Immature natural killer cell (primary cell): ENCODE measurements around the gene BRCA2. TPM values are rescaled to one million over a fixed set of nuclear protein-coding genes. Genes with fewer than 3 reads are reported as not detected.
A peak's percentile ranks its signal among the peaks of the same experiment; 100 is the strongest.

Experiments
- DNase-seq, 3 donors: peaks; one replicate each; pipeline ENCODE4 v3.0.0; 2022; ENCODE audit warnings: mixed read lengths in 1 of 3
- H3K27ac Mint-ChIP-seq, 6 donors: one replicate each; pipeline ENCODE4 v1.8.0; 2020; ENCODE audit warnings: mixed read lengths in 6 of 6, mild to moderate bottlenecking in 5 of 6, inconsistent platforms in 4 of 6, moderate library complexity in 3 of 6
- H3K27me3 Mint-ChIP-seq, 3 donors: one replicate each; pipeline ENCODE4 v1.8.0; 2020 to 2021; ENCODE audit warnings: low read depth in 3 of 3, mild to moderate bottlenecking in 3 of 3, mixed read lengths in 3 of 3, moderate library complexity in 3 of 3, inconsistent platforms in 1 of 3
- H3K36me3 Mint-ChIP-seq, 3 donors: one replicate each; pipeline ENCODE4 v1.8.0; 2020; ENCODE audit warnings: mixed read lengths in 3 of 3, inconsistent platforms in 2 of 3, mild to moderate bottlenecking in 2 of 3
- H3K4me1 Mint-ChIP-seq, 2 donors: one replicate each; pipeline ENCODE4 v1.8.0; 2020; ENCODE audit warnings: inconsistent platforms in 2 of 2, mild to moderate bottlenecking in 2 of 2, mixed read lengths in 2 of 2, moderate library complexity in 1 of 2
- H3K4me3 Mint-ChIP-seq, 5 donors: one replicate each; pipeline ENCODE4 v1.8.0; 2020; ENCODE audit warnings: mild to moderate bottlenecking in 5 of 5, mixed read lengths in 5 of 5, inconsistent platforms in 3 of 5, moderate library complexity in 3 of 5
- H3K9me3 Mint-ChIP-seq, 6 donors: one replicate each; pipeline ENCODE4 v1.8.0; 2020; ENCODE audit warnings: mild to moderate bottlenecking in 6 of 6, mixed read lengths in 6 of 6, inconsistent platforms in 4 of 6, moderate library complexity in 3 of 6
- polyA plus RNA-seq, 3 donors: library from polyadenylated mRNA; unstranded; fragments of 300-500 nt; fragmentation: Illumina TruSeq; gene quantifications; one replicate each; pipeline ENCODE4 v1.2.3, GENCODE V29; 2021

Gene BRCA2, protein sequence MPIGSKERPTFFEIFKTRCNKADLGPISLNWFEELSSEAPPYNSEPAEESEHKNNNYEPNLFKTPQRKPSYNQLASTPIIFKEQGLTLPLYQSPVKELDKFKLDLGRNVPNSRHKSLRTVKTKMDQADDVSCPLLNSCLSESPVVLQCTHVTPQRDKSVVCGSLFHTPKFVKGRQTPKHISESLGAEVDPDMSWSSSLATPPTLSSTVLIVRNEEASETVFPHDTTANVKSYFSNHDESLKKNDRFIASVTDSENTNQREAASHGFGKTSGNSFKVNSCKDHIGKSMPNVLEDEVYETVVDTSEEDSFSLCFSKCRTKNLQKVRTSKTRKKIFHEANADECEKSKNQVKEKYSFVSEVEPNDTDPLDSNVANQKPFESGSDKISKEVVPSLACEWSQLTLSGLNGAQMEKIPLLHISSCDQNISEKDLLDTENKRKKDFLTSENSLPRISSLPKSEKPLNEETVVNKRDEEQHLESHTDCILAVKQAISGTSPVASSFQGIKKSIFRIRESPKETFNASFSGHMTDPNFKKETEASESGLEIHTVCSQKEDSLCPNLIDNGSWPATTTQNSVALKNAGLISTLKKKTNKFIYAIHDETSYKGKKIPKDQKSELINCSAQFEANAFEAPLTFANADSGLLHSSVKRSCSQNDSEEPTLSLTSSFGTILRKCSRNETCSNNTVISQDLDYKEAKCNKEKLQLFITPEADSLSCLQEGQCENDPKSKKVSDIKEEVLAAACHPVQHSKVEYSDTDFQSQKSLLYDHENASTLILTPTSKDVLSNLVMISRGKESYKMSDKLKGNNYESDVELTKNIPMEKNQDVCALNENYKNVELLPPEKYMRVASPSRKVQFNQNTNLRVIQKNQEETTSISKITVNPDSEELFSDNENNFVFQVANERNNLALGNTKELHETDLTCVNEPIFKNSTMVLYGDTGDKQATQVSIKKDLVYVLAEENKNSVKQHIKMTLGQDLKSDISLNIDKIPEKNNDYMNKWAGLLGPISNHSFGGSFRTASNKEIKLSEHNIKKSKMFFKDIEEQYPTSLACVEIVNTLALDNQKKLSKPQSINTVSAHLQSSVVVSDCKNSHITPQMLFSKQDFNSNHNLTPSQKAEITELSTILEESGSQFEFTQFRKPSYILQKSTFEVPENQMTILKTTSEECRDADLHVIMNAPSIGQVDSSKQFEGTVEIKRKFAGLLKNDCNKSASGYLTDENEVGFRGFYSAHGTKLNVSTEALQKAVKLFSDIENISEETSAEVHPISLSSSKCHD (N-terminal part only)
- polyA plus RNA-seq, result 1 to 10 TPM in 2 of 3 donors, not detected in 1; 1.0 to 2.5 TPM

DNA sequence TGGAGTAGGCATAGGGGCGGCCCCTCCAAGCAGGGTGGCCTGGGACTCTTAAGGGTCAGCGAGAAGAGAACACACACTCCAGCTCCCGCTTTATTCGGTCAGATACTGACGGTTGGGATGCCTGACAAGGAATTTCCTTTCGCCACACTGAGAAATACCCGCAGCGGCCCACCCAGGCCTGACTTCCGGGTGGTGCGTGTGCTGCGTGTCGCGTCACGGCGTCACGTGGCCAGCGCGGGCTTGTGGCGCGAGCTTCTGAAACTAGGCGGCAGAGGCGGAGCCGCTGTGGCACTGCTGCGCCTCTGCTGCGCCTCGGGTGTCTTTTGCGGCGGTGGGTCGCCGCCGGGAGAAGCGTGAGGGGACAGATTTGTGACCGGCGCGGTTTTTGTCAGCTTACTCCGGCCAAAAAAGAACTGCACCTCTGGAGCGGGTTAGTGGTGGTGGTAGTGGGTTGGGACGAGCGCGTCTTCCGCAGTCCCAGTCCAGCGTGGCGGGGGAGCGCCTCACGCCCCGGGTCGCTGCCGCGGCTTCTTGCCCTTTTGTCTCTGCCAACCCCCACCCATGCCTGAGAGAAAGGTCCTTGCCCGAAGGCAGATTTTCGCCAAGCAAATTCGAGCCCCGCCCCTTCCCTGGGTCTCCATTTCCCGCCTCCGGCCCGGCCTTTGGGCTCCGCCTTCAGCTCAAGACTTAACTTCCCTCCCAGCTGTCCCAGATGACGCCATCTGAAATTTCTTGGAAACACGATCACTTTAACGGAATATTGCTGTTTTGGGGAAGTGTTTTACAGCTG, at the start of gene BRCA2, which contains the start of gene ZAR1L:
TSS of gene BRCA2 (plus strand) at position 271 of the 790 bp plus-strand sequence. CDS start 953 bp downstream, outside the sequence.
TSS of gene ZAR1L (minus strand) at position 126 of the 790 bp plus-strand sequence. CDS start 3,438 bp downstream, outside the sequence.
- H3K4me3 Mint-ChIP-seq, result peak within 1 kb of the TSS; percentile 97 to 100 (median 99)
- H3K27me3 Mint-ChIP-seq, result peaks cover 11 to 22% (median 13%) of the 10 kb centered on the region in 3 donors

DNA sequence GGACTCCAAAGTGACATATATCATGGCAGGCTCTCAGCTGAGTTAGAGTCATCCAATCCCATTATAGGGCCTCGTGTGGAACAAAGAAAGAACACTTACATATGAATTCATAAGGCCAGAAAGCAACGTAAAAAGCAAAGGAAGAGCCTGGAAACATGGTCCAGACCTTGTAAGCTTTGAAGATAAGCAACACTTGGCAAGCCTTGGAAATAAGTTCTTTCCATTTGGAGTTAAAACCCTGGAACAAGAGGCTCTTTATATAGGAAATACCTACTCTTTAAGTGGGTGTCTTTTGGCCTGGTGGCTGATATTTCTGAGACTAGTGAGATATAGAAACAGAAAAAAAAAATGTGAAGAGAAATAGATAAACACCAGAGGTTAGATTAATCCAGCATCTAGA, 49.6 kb upstream of the BRCA2 start:
- no peak overlapping the region for H3K27ac Mint-ChIP-seq
- H3K9me3 Mint-ChIP-seq, result no peaks in the 10 kb centered on the region
- H3K4me3 Mint-ChIP-seq, result no peak overlapping the region
- no peaks in the 10 kb centered on the region for H3K27me3 Mint-ChIP-seq
- no peak for DNase-seq
- H3K4me1 Mint-ChIP-seq, result no peaks in the 10 kb centered on the region
- H3K36me3 Mint-ChIP-seq, result peaks cover 12 to 46% (median 31%) of the 10 kb centered on the region in 3 donors

More for the DNA sequence above, at the start of gene BRCA2, which contains the start of gene ZAR1L:
- peak; percentile 85 to 89 (median 88) for DNase-seq
- no peaks in the 10 kb centered on the region for H3K36me3 Mint-ChIP-seq
- peak within 1 kb of the TSS; percentile 99 to 100 (median 100) for H3K27ac Mint-ChIP-seq
- no peaks in the 10 kb centered on the region for H3K9me3 Mint-ChIP-seq
- peaks cover 16 to 17% of the 10 kb centered on the region in 2 donors for H3K4me1 Mint-ChIP-seq

DNA sequence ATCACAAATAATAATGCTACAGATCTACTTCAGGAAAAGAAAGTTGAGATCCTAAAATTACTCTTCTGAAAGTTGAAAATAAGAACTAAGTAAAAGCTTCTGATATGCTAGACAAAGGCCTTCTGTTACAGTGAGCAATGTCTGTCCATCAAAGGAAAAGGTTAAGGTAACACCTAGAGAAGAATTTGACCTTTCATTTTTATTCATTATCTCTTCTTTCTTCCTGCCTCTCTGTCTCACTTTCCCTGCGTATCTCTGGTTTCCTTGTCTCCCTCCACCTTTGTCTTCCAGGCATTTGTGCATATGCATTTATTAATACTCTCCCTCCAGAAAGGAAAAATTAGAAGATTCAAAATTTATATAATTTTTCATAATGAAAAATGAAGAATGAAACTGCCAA, 49.2 kb upstream of the BRCA2 start:
- Mint-ChIP-seq H3K4me3 (no peak overlapping the region), H3K27ac (no peak overlapping the region), H3K9me3 (no peaks in the 10 kb centered on the region), H3K36me3 (peaks cover 12 to 48% (median 30%) of the 10 kb centered on the region in 3 donors), H3K4me1 (no peaks in the 10 kb centered on the region), H3K27me3 (no peaks in the 10 kb centered on the region)
- no peak for DNase-seq

DNA sequence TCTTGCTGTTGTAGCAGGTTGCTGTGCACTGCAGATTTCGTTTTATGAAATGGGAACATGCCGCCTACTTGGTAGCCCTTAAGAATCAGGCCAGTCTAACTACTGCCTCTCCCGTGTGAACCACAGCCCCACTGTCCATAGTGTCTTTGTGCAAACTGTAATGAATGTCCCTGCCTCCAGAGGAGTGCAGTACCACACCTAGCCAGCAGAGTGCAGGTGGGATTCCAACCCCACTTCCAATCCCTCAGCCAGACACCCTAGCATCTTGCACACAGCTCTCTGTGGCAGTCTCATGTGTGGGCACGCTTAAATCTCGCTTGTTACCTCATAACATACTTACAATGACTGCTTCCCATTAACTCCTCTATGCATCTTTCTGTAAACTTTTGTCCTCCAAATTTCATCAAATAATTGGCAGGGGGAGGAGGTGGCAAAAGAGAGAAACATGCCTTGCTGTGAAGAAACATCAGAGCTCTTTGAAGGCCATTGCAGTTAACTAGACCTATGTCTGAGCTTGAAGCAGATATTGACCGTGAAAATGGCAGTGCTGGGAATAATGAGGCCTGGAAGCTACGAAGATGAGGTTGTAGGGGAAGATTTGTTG, 47.4 kb upstream of the BRCA2 start:
- H3K4me1 Mint-ChIP-seq, result no peaks in the 10 kb centered on the region
- no peaks in the 10 kb centered on the region for H3K9me3 Mint-ChIP-seq
- H3K36me3 Mint-ChIP-seq, result peaks cover 15 to 46% (median 20%) of the 10 kb centered on the region in 3 donors
- H3K4me3 Mint-ChIP-seq, result no peak overlapping the region
- no peaks in the 10 kb centered on the region for H3K27me3 Mint-ChIP-seq
- H3K27ac Mint-ChIP-seq, result no peak overlapping the region
- peak in 1 of 3 donors; percentile 16 for DNase-seq

DNA sequence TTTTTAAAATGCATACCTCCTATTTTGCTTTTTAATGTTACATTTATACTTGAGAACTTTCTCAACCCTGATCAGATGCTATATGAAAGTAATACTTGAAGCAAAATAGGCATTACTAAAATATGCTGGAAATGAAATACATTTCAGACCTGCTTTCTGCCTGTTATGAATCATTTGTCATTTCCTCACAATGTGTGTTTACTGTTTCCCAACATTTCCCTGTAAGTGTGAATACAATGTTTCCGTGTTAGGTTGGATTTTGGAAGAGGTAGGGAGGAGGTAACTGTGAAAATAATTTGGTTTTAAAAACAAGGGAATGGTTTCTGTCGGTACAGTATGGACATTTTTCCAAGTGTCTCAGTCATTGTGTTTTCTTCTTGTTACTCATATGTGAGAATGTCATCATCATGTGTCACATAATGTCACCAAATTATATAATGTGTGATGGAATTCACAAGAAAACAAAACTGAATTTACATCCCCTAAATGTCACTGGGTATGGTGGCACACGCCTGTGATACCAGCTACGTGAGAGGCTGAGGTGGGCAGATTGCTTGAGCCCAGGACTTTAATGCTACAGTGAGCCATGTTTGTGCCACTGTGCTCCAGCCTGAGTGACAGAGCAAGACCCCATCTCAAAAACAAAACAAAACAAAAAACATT, 43.2 kb upstream of the BRCA2 start:
- DNase-seq, result no peak
- H3K36me3 Mint-ChIP-seq, result peaks cover 10 to 43% (median 22%) of the 10 kb centered on the region in 3 donors
- no peak overlapping the region for H3K27ac Mint-ChIP-seq
- H3K4me1 Mint-ChIP-seq, result no peaks in the 10 kb centered on the region
- H3K9me3 Mint-ChIP-seq, result no peaks in the 10 kb centered on the region
- H3K4me3 Mint-ChIP-seq, result no peak overlapping the region
- peaks cover 0 to 2% (median 0%) of the 10 kb centered on the region in 3 donors for H3K27me3 Mint-ChIP-seq

DNA sequence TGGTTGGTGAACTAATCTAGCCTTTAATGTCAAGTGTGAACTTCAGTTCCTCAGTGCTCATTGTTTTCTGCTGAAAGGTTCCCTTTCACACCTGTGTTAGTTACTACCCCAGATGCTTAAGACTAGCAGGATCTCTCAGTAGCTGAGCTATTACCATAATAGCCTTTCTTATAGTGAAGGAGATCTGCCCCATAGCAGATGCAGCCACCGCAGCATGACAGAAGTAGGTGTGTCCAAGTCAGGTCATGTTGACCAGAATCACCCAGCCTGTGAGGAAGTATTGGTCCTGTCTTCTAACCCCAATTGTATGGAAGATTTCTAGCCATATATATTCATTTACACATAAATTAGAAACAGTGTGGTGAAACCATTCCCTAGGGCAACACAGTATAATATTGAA, 37.5 kb upstream of the BRCA2 start:
- DNase-seq, result no peak
- Mint-ChIP-seq H3K4me1 (no peaks in the 10 kb centered on the region), H3K36me3 (peaks cover 15 to 32% (median 30%) of the 10 kb centered on the region in 3 donors), H3K9me3 (no peaks in the 10 kb centered on the region), H3K27ac (no peak overlapping the region), H3K4me3 (no peak overlapping the region), H3K27me3 (peaks cover 0 to 2% (median 0%) of the 10 kb centered on the region in 3 donors)

DNA sequence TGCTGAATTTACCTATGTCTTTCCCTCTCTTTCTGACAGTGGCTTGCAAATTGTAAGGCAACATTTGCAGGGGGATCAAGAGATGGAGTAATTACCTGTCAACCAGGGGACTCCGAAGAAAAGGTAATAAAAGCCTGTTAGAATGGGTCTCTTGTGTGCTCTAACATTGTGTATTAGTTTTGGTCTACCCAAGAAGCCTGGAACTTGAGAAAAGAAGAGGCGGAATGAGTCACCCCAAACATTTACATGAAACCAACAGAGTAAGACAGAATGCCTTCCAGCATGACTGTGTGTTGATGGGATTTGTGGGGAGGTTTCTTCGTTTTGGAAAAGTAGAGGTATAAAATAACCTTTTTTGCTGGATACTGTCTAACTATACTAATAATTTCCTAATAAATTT, 36.9 kb upstream of the BRCA2 start:
- Mint-ChIP-seq H3K36me3 (peaks cover 15 to 32% (median 31%) of the 10 kb centered on the region in 3 donors), H3K4me3 (no peak overlapping the region), H3K4me1 (no peaks in the 10 kb centered on the region), H3K27ac (no peak overlapping the region), H3K9me3 (no peaks in the 10 kb centered on the region), H3K27me3 (peaks cover 0 to 2% (median 0%) of the 10 kb centered on the region in 3 donors)
- DNase-seq, result no peak

DNA sequence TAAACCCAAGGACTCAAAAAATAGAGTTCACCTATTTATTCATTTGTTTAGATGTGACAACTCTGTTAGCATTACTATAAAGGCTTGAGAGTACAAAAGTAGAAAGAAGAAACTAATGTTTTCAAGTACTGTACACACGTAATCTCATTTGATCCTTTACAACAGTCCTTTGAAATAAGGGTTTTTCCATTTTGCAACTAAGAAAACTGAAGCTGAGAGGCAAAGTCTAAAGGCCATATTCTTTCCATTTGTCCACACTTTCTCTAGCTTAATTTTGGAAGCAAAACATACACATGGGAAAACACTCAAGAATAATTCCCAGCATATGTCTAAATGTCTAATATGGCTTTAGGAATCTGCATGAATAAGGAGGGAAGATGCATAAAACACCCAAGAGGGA, 34.2 kb upstream of the BRCA2 start:
- Mint-ChIP-seq H3K4me3 (no peak overlapping the region), H3K27me3 (peaks cover 0 to 3% (median 2%) of the 10 kb centered on the region in 3 donors), H3K9me3 (no peaks in the 10 kb centered on the region), H3K36me3 (peaks cover 11 to 28% (median 23%) of the 10 kb centered on the region in 3 donors), H3K27ac (no peak overlapping the region), H3K4me1 (no peaks in the 10 kb centered on the region)
- no peak for DNase-seq

DNA sequence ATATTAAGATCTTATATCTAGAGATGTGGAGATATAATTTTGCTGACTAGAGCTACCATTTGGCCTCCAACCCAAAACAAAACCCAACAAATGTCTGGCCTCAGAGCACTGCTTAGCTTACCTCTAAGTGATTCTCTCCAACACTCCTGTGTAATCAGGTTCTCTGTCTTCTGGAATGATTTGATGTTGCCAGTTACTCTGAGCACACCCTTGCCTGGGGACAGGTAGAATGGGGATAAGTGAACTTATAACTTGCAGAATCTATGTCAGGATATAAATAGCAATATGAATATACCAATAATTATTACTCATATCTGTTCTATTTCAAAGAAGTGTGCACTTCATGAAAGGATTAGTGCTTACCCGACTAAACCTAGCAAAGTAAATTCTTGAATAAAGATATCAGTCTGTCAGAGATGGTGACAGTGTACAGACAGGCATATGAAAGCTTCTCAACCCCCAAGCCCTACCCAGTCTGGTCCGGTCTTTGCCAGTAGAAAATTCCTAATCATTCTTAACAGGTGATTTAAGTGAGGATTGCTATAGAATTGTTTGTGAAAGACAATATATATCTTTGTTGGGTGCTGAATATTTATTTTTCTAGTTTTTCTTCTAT, 33.1 kb upstream of the BRCA2 start:
- DNase-seq, result no peak
- no peak overlapping the region for H3K27ac Mint-ChIP-seq
- no peaks in the 10 kb centered on the region for H3K4me1 Mint-ChIP-seq
- H3K27me3 Mint-ChIP-seq, result peaks cover 0 to 3% (median 2%) of the 10 kb centered on the region in 3 donors
- H3K36me3 Mint-ChIP-seq, result peaks cover 8 to 23% (median 18%) of the 10 kb centered on the region in 3 donors
- H3K9me3 Mint-ChIP-seq, result peaks cover 0 to 2% (median 0%) of the 10 kb centered on the region in 6 donors
- no peak overlapping the region for H3K4me3 Mint-ChIP-seq

DNA sequence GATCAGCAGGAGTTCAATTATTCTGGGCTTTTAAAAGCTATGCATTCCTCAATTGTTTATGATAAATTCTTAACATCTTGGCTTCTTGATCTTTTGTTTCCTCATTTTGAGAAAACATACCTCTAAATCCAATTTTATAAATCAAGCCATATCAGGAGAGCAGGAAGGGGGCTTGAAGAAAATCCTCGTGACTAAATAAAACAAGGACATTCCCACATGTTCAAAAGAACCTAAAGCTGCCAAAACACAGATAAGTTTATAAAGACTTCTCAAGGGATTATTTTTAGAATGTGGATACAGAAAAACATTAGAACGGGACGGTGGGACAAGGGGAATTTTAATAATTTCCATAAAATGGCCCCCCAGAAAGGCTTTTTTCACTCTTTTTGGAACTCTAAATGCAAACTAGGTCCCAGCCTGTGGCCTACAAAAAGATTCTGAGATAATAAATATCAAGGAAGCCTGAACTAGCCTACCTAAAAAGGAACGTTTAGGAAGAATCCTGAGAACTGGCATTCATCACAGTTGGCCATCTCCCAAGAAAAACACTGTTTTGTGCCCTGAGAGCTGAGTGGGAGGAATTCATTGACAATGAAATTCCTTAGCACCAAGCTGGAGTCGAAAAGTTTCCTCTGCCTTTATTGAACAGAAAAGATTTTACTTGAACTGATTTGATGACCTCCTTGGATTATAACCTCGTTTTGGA, 30.2 kb upstream of the BRCA2 start:
- Mint-ChIP-seq H3K4me3 (no peak overlapping the region), H3K27me3 (peaks cover 0 to 3% (median 2%) of the 10 kb centered on the region in 3 donors), H3K36me3 (peaks cover 10 to 17% (median 16%) of the 10 kb centered on the region in 3 donors), H3K9me3 (peaks cover 0 to 2% (median 0%) of the 10 kb centered on the region in 6 donors), H3K27ac (no peak overlapping the region), H3K4me1 (no peaks in the 10 kb centered on the region)
- DNase-seq, result no peak

DNA sequence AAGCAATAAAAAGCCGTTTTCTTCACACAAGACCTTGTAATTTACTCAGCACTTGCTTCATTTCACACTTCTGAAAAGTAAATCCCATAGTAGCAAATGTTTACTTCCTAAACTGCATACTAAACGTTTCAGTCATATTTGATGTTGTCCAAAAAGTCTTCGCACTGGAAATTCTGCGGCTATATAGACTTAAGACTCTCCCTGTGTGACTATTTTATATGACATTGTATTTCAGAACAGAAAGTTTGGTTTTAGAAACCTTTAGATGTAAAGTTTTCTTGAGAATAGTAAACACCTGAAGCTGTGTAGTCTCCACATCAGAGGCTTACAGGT, 29.7 kb upstream of the BRCA2 start:
- Mint-ChIP-seq H3K4me1 (no peaks in the 10 kb centered on the region), H3K27ac (no peak overlapping the region), H3K27me3 (peaks cover 0 to 3% (median 2%) of the 10 kb centered on the region in 3 donors), H3K36me3 (peaks cover 14 to 21% (median 19%) of the 10 kb centered on the region in 3 donors), H3K9me3 (peaks cover 0 to 2% (median 0%) of the 10 kb centered on the region in 6 donors), H3K4me3 (no peak overlapping the region)
- no peak for DNase-seq
